WERI-Rb-1 (cell line): ENCODE data around the gene ABCA12.

Experiments used
- DNase-seq: peaks from one replicate; pipeline ENCODE4 v3.0.0-alpha.2; 2020
- H3K27ac ChIP-seq: fragments of 250-450 bp; sonication (Bioruptor Pico); 2 replicates; pipeline ENCODE4 v1.5.1; 2020; ENCODE audit warnings: mild to moderate bottlenecking, moderate library complexity
- H3K27me3 ChIP-seq: fragments of 250-450 bp; sonication (Bioruptor Pico); 2 replicates; pipeline ENCODE4 v1.5.1; 2021; ENCODE audit warnings: mild to moderate bottlenecking, low read depth, moderate library complexity; ENCODE audit not compliant: insufficient read depth, severe bottlenecking
- H3K36me3 ChIP-seq: fragments of 250-450 bp; sonication (Bioruptor Pico); 2 replicates; pipeline ENCODE4 v1.5.1; 2020; ENCODE audit warnings: mild to moderate bottlenecking, moderate library complexity
- H3K4me3 ChIP-seq: 2 replicates; pipeline ENCODE4 v1.5.1; 2011; ENCODE audit warnings: low read depth, mild to moderate bottlenecking, control low read depth, low read length
- H3K9me3 ChIP-seq: fragments of 250-450 bp; sonication (Bioruptor Pico); 2 replicates; pipeline ENCODE4 v1.5.1; 2021; ENCODE audit warnings: mild to moderate bottlenecking, moderate library complexity; ENCODE audit not compliant: severe bottlenecking
- TF ChIP-seq, protein P1 (sequence below): IDR thresholded peaks from 2 replicates; pipeline ENCODE4 v1.5.1; 2011; ENCODE audit warnings: low read depth, mild to moderate bottlenecking, control low read depth, inconsistent platforms, low read length

The ABCA12 gene

DNA sequence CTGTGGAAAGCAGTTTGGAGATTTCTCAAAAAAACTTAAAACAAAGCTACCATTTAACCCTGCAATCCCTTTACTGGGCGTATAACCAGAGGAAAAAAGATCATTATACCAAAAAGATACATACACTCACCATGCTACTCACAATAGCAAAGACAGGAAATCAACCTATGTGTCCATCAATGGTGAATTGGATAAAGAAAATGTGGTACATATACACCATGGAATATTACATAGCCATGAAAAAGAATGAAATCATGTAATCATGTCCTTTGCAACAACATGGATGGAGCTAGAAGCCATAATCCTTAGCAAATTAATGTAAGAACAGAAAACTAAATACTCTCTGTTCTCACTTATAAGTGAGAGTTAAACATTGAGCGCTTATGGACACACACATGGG, 18.6 kb downstream of the ABCA12 start:
- H3K4me3 ChIP-seq, result no peak overlapping the region
- H3K9me3 ChIP-seq, result no peaks in the 10 kb centered on the region
- DNase-seq, result no peak
- no peaks in the 10 kb centered on the region for H3K27me3 ChIP-seq
- H3K36me3 ChIP-seq, result no peaks in the 10 kb centered on the region
- TF ChIP-seq, protein P1, sequence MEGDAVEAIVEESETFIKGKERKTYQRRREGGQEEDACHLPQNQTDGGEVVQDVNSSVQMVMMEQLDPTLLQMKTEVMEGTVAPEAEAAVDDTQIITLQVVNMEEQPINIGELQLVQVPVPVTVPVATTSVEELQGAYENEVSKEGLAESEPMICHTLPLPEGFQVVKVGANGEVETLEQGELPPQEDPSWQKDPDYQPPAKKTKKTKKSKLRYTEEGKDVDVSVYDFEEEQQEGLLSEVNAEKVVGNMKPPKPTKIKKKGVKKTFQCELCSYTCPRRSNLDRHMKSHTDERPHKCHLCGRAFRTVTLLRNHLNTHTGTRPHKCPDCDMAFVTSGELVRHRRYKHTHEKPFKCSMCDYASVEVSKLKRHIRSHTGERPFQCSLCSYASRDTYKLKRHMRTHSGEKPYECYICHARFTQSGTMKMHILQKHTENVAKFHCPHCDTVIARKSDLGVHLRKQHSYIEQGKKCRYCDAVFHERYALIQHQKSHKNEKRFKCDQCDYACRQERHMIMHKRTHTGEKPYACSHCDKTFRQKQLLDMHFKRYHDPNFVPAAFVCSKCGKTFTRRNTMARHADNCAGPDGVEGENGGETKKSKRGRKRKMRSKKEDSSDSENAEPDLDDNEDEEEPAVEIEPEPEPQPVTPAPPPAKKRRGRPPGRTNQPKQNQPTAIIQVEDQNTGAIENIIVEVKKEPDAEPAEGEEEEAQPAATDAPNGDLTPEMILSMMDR, result no peak
- H3K27ac ChIP-seq, result no peak overlapping the region

DNA sequence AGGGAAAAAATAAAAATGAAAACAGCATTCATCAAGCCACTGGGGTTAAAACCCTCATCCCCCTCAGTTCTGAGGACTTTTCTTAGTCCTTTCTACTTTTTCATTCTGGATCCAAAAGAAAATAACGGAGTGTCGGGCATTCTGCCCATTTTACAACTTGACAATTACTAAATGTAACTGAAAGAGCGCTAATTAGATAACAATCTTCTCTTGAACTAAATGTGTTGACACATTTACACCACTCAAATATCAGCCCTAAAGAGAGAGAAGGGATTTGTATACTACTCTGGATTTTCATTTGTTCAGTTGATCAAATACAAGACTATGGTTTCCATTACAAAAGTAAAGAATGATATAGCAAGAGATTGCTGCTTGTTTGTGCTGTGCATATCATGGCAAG, 27.5 kb downstream of the ABCA12 start:
- Histone ChIP-seq H3K27me3 (no peaks in the 10 kb centered on the region), H3K9me3 (no peaks in the 10 kb centered on the region), H3K36me3 (no peaks in the 10 kb centered on the region), H3K4me3 (no peak overlapping the region), H3K27ac (no peak overlapping the region)
- TF ChIP-seq, protein P1, result no peak
- no peak for DNase-seq

DNA sequence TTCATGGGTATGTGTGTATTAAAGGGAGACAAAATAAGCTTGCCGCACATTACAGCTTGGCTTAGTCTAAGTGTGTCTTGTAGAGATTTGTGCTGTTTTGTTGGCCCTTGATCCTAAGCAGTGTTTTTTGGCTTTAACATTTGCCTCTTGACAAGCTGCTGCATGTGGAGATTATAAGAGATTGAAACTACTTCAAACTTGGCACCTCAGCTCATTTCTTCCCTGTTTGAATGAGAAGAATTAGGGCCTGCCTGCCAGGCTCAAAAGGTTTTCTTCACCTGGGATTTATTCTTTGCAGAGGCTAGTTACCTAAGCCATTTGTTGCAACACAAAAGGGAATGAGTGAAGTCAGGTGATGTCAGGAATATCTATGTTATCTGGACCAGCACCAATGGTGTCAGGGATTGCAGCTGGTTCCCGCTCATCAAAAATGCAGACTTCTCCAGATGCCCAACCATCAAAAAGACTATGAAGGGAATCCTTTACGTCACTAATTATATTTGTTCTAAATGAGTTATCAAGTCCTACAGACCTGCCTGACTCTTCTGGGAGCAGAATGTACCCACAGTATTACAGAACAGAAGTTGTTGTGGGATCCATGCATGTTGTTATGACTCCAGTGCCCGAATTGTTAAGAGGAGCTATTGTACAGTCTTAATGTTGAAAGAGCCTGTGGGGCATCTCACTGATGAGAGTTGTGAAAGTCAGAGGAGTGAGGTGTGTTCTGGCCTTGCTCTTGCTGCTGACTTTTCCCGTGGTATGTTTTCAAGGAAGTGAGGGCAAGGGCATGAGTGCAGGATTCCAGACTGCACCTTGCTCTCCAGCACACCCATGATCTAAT, 31.0 kb downstream of the ABCA12 start:
- no peaks in the 10 kb centered on the region for H3K9me3 ChIP-seq
- no peak overlapping the region for H3K27ac ChIP-seq
- TF ChIP-seq, protein P1, result no peak
- DNase-seq, result no peak
- no peaks in the 10 kb centered on the region for H3K27me3 ChIP-seq
- no peak overlapping the region for H3K4me3 ChIP-seq
- H3K36me3 ChIP-seq, result no peaks in the 10 kb centered on the region

DNA sequence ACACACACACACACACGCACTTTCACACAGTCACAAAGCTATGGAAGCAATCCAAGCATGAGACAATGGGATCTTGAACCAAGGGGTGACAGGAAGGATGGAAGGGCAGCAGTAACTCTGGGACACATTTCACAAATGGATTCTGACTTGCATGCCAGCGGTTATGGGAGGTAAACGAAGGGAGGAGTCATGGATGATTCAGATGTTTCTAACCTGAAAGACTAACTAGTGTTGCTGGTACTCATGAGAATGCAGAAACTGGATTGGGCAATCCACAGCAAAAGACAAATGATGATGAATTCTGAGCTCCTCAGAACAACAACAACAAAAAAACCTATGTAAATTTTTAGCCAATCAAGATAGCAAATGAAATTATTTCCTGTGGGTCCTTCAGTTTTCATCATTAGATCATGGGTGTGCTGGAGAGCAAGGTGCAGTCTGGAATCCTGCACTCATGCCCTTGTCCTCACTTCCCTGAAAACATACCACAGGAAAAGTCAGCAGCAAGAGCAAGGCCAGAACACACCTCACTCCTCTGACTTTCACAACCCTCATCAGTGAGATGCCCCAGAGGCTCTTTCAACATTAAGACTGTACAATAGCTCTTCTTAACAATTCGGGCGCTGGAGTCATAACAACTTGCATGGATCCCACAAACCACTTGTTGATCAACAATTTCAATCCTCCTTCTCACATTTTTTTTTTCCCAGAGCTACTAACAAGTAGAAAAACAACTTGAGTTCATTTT, 32.6 kb downstream of the ABCA12 start:
- no peak overlapping the region for H3K27ac ChIP-seq
- no peak for DNase-seq
- TF ChIP-seq, protein P1, result no peak

DNA sequence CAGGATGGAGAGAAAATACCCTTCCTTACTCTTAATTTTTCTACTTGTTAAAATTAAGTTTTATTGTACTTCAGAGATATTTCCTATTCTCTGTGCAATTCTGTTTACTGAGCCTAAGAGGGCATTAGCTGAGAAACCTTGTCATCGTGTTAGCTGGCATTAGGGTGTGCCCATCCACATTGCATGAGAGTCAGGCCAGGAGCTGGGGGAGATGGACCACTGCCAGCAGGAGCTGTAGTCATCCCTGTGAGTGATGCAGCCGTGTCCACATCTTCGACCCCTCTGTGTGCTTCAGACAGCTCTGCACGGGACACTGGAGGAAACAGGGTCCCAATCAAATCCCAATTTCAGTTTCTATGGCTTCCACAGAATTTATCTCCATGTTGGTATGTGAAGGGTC, 34.2 kb downstream of the ABCA12 start:
- H3K27ac ChIP-seq, result no peak overlapping the region
- TF ChIP-seq, protein P1, result no peak
- H3K4me3 ChIP-seq, result no peak overlapping the region
- no peaks in the 10 kb centered on the region for H3K27me3 ChIP-seq
- DNase-seq, result no peak
- H3K36me3 ChIP-seq, result no peaks in the 10 kb centered on the region
- no peaks in the 10 kb centered on the region for H3K9me3 ChIP-seq

More for the DNA sequence above, 32.6 kb downstream of the ABCA12 start:
- Histone ChIP-seq H3K4me3 (no peak overlapping the region), H3K27me3 (no peaks in the 10 kb centered on the region), H3K36me3 (no peaks in the 10 kb centered on the region), H3K9me3 (no peaks in the 10 kb centered on the region)
